ENCODE measurements around the gene PIAS4. TPM values are rescaled to one million over a fixed set of nuclear protein-coding genes. Genes with fewer than 3 reads are reported as not detected.
A peak's percentile ranks its signal among the peaks of the same experiment; 100 is the strongest.

Gene PIAS4
- total and polyA plus RNA-seq, 2 of the 13 experiments (the other 11 are each of a cell fraction or from before 2014, with no cell fraction given) = 9.0 to 20.1 TPM

- TF ChIP-seq SNAPC4 (CRISPR knock-in tag; IDR thresholded peaks at IDR 0.05) (0 out of 2 replicates have a peak, but pooled peaks have one; percentile 4), NFYB (CRISPR knock-in tag; IDR thresholded peaks at IDR 0.05) (no peak), ZFP90 (CRISPR knock-in tag; IDR thresholded peaks at IDR 0.05; ENCODE audit: borderline replicate concordance) (no peak), HDAC6 (IDR thresholded peaks at IDR 0.05; ENCODE audit: low read depth, low read length) (no peak), RXRB (CRISPR knock-in tag; IDR thresholded peaks at IDR 0.05; ENCODE audit: borderline replicate concordance) (no peak), GZF1 (CRISPR knock-in tag; IDR thresholded peaks at IDR 0.05) (no peak), ZFP37 (CRISPR knock-in tag; IDR thresholded peaks at IDR 0.05; ENCODE audit: borderline replicate concordance) (no peak), ARID3A (IDR thresholded peaks at IDR 0.05; ENCODE audit: low read depth, low read length) (no peak), ZBTB25 (CRISPR knock-in tag; IDR thresholded peaks at IDR 0.05) (no peak), ELF1 (CRISPR knock-in tag; IDR thresholded peaks at IDR 0.05) (no peak), ZNF589 (CRISPR knock-in tag; conservative IDR thresholded peaks at IDR 0.05) (no peak), POGK (CRISPR knock-in tag; conservative IDR thresholded peaks at IDR 0.05) (no peak; the same call in 1 of the 2 replicates), HMGA1 (CRISPR knock-in tag; conservative IDR thresholded peaks at IDR 0.05) (no peak), RBFOX2 (IDR thresholded peaks at IDR 0.05; ENCODE audit: low read depth, low read length) (peak; percentile 93), TSC22D2 (CRISPR knock-in tag; IDR thresholded peaks at IDR 0.05; ENCODE audit: borderline replicate concordance) (no peak), POGZ (CRISPR knock-in tag; IDR thresholded peaks at IDR 0.05) (no peak), ZNF33B (CRISPR knock-in tag; IDR thresholded peaks at IDR 0.05) (no peak), YEATS4 (CRISPR knock-in tag; IDR thresholded peaks at IDR 0.05; ENCODE audit: borderline replicate concordance) (0 out of 2 replicates have a peak, but pooled peaks have one; percentile 19), AKAP8 (CRISPR knock-in tag; IDR thresholded peaks at IDR 0.05) (peak; percentile 14; the same call in 1 of the 2 replicates), RBM39 (IDR thresholded peaks at IDR 0.05; ENCODE audit: low read depth, low read length, poor library complexity, severe bottlenecking) (peak; percentile 13)
Measured at GRCh38 chr19:4058693-4059452, 51.3 kb downstream of the PIAS4 start (continued).

Measured in HepG2 (cell line).